HepG2 (cell line): Measurements from ENCODE around the gene KAZALD1. TPM values are rescaled to one million over a fixed set of nuclear protein-coding genes. Genes with fewer than 3 reads are reported as not detected.
A peak's percentile ranks its signal among the peaks of the same experiment; 100 is the strongest.

Experiments used
- HES4 ChIP-seq: sonication (generic); formaldehyde crosslinking; IDR thresholded peaks from 2 replicates; pipeline ENCODE4 v1.9.0; 2021; ENCODE audit warnings: mild to moderate bottlenecking, missing genetic modification reagents, borderline replicate concordance
- KDM2A ChIP-seq: sonication (generic); formaldehyde crosslinking; IDR thresholded peaks from 2 replicates; pipeline ENCODE4 v1.4.0; 2020; ENCODE audit warnings: low read depth, missing genetic modification reagents, borderline replicate concordance
- SP5 ChIP-seq: IDR thresholded peaks from 2 replicates; pipeline ENCODE4 v1.6.1; 2016; ENCODE audit warnings: low read depth, borderline replicate concordance
- ZNF326 ChIP-seq: sonication (generic); formaldehyde crosslinking; IDR thresholded peaks from 2 replicates; pipeline ENCODE4 v1.4.0; 2020; ENCODE audit warnings: missing genetic modification reagents, borderline replicate concordance
- ZNF747 ChIP-seq: sonication (generic); formaldehyde crosslinking; IDR thresholded peaks from 2 replicates; pipeline ENCODE4 v1.8.1; 2023; ENCODE audit warnings: missing genetic modification reagents, mild to moderate bottlenecking, borderline replicate concordance
- polyA plus RNA-seq, 8 experiments: library from polyadenylated mRNA; depleted of rRNA in 3 of 8; stranded (reverse) in 7 of 8; unstranded in 1 of 8; fragments of >200 nt; fragmentation: Illumina TruSeq in 4 of 8; extraction: Trizol in 4 of 8; gene quantifications; 2 replicates each; pipeline versions ENCODE4 v1.2.1 to v1.2.3, GENCODE V29; 2011 to 2016; ENCODE audit warnings: low read depth in 4 of 8, missing spikeins in 1 of 8, mixed read lengths in 1 of 8; ENCODE audit not compliant: insufficient read depth in 1 of 8
- total RNA-seq, 5 experiments: library from RNA; depleted of rRNA; stranded (reverse); fragments of >200 nt; fragmentation: Illumina TruSeq; extraction: Trizol; gene quantifications; 2 replicates each; pipeline ENCODE4 v1.2.3, GENCODE V29; 2016; ENCODE audit warnings: low read depth in 1 of 5
- TF ChIP-seq, protein P1 (sequence below): IDR thresholded peaks from 2 replicates; pipeline ENCODE4 v1.6.1; 2012; ENCODE audit warnings: inconsistent platforms
- TF ChIP-seq, protein P2 (sequence below): sonication (generic); formaldehyde crosslinking; IDR thresholded peaks from 2 replicates; pipeline ENCODE4 v1.4.0; 2020; ENCODE audit warnings: missing genetic modification reagents
- TF ChIP-seq, protein P3 (sequence below): sonication (generic); formaldehyde crosslinking; IDR thresholded peaks from 2 replicates; pipeline ENCODE4 v1.5.1; 2020; ENCODE audit warnings: missing genetic modification reagents, mild to moderate bottlenecking, borderline replicate concordance

The KAZALD1 gene
- total and polyA plus RNA-seq, 2 of the 13 experiments (the other 11 are each of a cell fraction or from before 2014, with no cell fraction given) = 16.7 to 27.7 TPM

DNA sequence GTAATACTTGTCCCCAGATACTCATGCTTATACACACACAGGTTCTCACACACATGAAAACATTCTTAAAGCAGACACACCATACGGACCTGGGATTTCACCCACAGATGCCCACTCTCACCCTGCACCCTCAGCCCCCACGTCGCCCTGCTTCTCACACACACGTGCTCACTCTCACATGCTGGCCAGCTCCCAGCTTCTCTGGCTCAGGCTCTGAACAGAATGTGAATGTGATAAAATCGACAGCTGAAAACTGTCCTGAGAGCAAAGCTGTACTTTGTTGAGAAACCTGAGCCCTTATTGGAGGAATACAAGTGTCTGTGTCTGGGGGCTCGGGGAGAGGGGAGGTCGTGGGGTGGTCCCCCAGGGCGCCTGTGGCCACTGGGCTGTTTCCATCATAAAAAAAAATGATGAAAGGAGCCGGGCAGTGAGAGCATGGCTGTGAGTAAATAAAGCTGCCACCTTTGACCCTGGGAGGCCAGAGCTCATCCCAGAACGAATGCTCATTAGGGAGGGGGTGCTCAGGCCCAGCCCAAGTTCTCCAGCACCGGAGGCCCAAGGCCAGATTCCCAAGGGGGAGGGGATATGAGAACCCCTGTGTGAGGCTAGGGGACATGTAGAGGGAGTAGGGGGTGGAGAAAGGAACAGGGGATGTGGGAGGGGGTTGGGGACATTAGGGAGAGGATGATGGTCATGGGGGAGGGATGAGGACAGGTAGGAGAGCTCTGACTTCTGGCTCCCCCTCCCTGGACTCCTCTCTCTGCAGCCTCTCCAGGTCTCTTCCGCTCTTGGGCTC lies 51.2 kb downstream of the KAZALD1 start (continued):
- TF ChIP-seq HES4 (CRISPR knock-in tag) = no peak
- TF ChIP-seq ZNF747 = 0 out of 2 replicates have a peak, but pooled peaks have one; percentile 32
- TF ChIP-seq SP5 = peak; percentile 54; the same call in 1 of the 2 replicates
- TF ChIP-seq, protein P1, sequence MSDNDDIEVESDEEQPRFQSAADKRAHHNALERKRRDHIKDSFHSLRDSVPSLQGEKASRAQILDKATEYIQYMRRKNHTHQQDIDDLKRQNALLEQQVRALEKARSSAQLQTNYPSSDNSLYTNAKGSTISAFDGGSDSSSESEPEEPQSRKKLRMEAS = peak; percentile 81
- TF ChIP-seq, protein P2, sequence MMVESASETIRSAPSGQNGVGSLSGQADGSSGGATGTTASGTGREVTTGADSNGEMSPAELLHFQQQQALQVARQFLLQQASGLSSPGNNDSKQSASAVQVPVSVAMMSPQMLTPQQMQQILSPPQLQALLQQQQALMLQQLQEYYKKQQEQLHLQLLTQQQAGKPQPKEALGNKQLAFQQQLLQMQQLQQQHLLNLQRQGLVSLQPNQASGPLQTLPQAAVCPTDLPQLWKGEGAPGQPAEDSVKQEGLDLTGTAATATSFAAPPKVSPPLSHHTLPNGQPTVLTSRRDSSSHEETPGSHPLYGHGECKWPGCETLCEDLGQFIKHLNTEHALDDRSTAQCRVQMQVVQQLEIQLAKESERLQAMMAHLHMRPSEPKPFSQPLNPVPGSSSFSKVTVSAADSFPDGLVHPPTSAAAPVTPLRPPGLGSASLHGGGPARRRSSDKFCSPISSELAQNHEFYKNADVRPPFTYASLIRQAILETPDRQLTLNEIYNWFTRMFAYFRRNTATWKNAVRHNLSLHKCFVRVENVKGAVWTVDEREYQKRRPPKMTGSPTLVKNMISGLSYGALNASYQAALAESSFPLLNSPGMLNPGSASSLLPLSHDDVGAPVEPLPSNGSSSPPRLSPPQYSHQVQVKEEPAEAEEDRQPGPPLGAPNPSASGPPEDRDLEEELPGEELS (CRISPR knock-in tag) = peak; percentile 86
- TF ChIP-seq, protein P3, sequence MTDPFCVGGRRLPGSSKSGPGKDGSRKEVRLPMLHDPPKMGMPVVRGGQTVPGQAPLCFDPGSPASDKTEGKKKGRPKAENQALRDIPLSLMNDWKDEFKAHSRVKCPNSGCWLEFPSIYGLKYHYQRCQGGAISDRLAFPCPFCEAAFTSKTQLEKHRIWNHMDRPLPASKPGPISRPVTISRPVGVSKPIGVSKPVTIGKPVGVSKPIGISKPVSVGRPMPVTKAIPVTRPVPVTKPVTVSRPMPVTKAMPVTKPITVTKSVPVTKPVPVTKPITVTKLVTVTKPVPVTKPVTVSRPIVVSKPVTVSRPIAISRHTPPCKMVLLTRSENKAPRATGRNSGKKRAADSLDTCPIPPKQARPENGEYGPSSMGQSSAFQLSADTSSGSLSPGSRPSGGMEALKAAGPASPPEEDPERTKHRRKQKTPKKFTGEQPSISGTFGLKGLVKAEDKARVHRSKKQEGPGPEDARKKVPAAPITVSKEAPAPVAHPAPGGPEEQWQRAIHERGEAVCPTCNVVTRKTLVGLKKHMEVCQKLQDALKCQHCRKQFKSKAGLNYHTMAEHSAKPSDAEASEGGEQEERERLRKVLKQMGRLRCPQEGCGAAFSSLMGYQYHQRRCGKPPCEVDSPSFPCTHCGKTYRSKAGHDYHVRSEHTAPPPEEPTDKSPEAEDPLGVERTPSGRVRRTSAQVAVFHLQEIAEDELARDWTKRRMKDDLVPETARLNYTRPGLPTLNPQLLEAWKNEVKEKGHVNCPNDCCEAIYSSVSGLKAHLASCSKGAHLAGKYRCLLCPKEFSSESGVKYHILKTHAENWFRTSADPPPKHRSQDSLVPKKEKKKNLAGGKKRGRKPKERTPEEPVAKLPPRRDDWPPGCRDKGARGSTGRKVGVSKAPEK = peak; percentile 88; the same call in 1 of the 2 replicates
- TF ChIP-seq ZNF326 (CRISPR knock-in tag) = no peak
- peak; percentile 38; the same call in 1 of the 2 replicates for TF ChIP-seq KDM2A (CRISPR knock-in tag)
